ENCODE results near the gene RPL35. TPM values are rescaled to one million over a fixed set of nuclear protein-coding genes. Genes with fewer than 3 reads are reported as not detected.
A peak's percentile ranks its signal among the peaks of the same experiment; 100 is the strongest.

RPL35 gene
- polyA plus RNA-seq, 1 of the 3 experiments (the other 2 are of a cell fraction) = 5,348 TPM

DNA sequence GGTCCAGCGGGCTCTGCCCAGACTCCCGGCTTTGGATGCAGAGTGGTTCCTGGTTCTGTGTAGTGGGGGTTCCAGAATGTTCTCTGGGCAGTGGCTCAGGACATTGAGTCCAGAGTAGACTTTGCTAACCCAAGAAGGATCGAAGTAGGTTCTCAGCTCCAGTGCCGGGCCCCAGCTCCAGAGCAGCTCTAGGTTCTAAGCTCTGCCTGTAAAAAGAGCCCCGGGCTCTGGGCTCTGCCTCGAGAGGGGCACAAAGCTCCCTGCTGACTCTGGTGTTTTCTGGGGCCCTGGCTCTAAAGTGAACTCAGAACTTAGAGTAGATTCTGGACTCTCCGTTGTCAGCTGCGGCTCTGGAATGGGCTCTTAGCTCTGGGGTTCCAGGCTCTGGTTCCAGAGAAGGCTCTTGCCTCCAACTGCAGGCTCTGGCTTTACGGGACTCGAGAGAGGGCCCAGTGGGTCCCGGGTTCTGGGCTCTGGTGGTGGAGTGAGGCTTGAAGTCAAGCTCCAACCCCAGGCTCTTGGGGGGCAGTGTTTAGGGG, 8.1 kb downstream of the RPL35 start:
- Histone ChIP-seq H4K20me1 (ENCODE audit: insufficient read depth) (peaks cover 28% of the 10 kb centered on the region), H3K4me1 (ENCODE audit: control insufficient read depth in 1 of 2, insufficient read depth in 2 of 2, low read depth in 1 of 2, low read length in 1 of 2) (peaks cover 0 to 7% of the 10 kb centered on the region in 2 experiments; a peak in 1 of 4 replicates), H3K9ac (peak overlapping the region; percentile 30; the same call in 1 of the 2 replicates), H3K4me3 (ENCODE audit: low read depth in 2 of 2, low read length in 1 of 2) (peak overlapping the region; percentile 45 to 62), H2AFZ (ENCODE audit: low read depth) (peak overlapping the region; percentile 81; the same call in 1 of the 2 replicates), H3K36me3 (replicated peaks in 1 of 2; ENCODE audit: control insufficient read depth in 1 of 2, insufficient read depth in 2 of 2, low read length in 1 of 2) (peaks cover 11 to 24% of the 10 kb centered on the region in 2 experiments), H3K79me2 (ENCODE audit: insufficient read depth) (peaks cover 3% of the 10 kb centered on the region; the same call in 1 of the 2 replicates), H3F3A (replicated peaks; ENCODE audit: insufficient read depth) (peaks cover 33% of the 10 kb centered on the region), H3K9me2 (no peaks in the 10 kb centered on the region), H3K9me3 (no peaks in the 10 kb centered on the region), H3K27me3 (ENCODE audit: insufficient read depth) (no peaks in the 10 kb centered on the region), H3K4me2 (peak overlapping the region; percentile 77), H3K27ac (ENCODE audit: low read depth in 2 of 2, low read length in 1 of 2) (no peak overlapping the region)
- no peak for TF ChIP-seq IRF3 (IDR thresholded peaks at IDR 0.05; ENCODE audit: low read depth, low read length)
- 73% methylated on average over 7 of the region's 11 CpGs for WGBS (ENCODE audit: low lambda C conversion rate)
- no peak for DNase-seq
- ChIA-PET POLR2A (interaction anchor here (1.9 to 5.0 kb wide), 2 partner anchors 8 to 82 kb away, joined by 12 to 42 read pairs; partner anchors contain the start of genes ARPC5L, NR6A1 and RPL35), CTCF (interaction anchor here (0.5 to 33.6 kb wide), 56 partner anchors 9 to 1637 kb away, joined by 3 to 1436 read pairs (median 5); partner anchors contain the start of genes ARPC5L, NR6A1, OLFML2A and RPL35)

GRCh38 chr9:124852829-124853531, 8.8 kb downstream of the RPL35 start, which contains the start of gene WDR38:
Gene WDR38, plus strand, starts transcription at chr9:124853460. Its CDS starts 72 bp downstream, at chr9:124853532.
- H3K36me3 ChIP-seq (replicated peaks in 1 of 2; ENCODE audit: control insufficient read depth in 1 of 2, insufficient read depth in 2 of 2, low read length in 1 of 2) = peaks cover 7 to 18% of the 10 kb centered on the region in 2 experiments
- ChIA-PET CTCF (interaction anchor here (0.5 to 33.6 kb wide), 75 partner anchors 10 to 1638 kb away, joined by 3 to 1436 read pairs (median 4); partner anchors contain the start of genes ARPC5L, NR6A1, OLFML2A and RPL35), POLR2A (interaction anchor here (1.0 to 5.0 kb wide), 3 partner anchors 9 to 81 kb away, joined by 3 to 42 read pairs (median 12); partner anchors contain the start of genes ARPC5L, NR6A1 and RPL35)
- H3F3A ChIP-seq (replicated peaks; ENCODE audit: insufficient read depth) = peaks cover 28% of the 10 kb centered on the region
- peak within 1 kb of the TSS; percentile 45 to 62 for H3K4me3 ChIP-seq (ENCODE audit: low read depth in 2 of 2, low read length in 1 of 2)
- peak; percentile 96 for DNase-seq
- peaks cover 21% of the 10 kb centered on the region for H4K20me1 ChIP-seq (ENCODE audit: insufficient read depth)
- H3K9ac ChIP-seq = peak within 1 kb of the TSS; percentile 30; the same call in 1 of the 2 replicates
- H3K9me3 ChIP-seq = no peaks in the 10 kb centered on the region
- H3K9me2 ChIP-seq = no peaks in the 10 kb centered on the region
- H3K27me3 ChIP-seq (ENCODE audit: insufficient read depth) = no peaks in the 10 kb centered on the region
- peaks cover 0 to 4% of the 10 kb centered on the region in 2 experiments; a peak in 1 of 4 replicates for H3K4me1 ChIP-seq (ENCODE audit: control insufficient read depth in 1 of 2, insufficient read depth in 2 of 2, low read depth in 1 of 2, low read length in 1 of 2)
- H3K4me2 ChIP-seq = peak within 1 kb of the TSS; percentile 77
- WGBS (ENCODE audit: low lambda C conversion rate) = 3% methylated on average over 8 of the region's 51 CpGs
- H2AFZ ChIP-seq (ENCODE audit: low read depth) = peak within 1 kb of the TSS; percentile 81
- H3K79me2 ChIP-seq (ENCODE audit: insufficient read depth) = no peaks in the 10 kb centered on the region
- no peak within 1 kb of the TSS for H3K27ac ChIP-seq (ENCODE audit: low read depth in 2 of 2, low read length in 1 of 2)
- no peak for TF ChIP-seq ZBTB33 (IDR thresholded peaks at IDR 0.05; ENCODE audit: borderline replicate concordance, low read depth)
- TF ChIP-seq CHD2 (IDR thresholded peaks at IDR 0.05; ENCODE audit: low read length, partially characterized antibody) = no peak
- TF ChIP-seq ELF1 (IDR thresholded peaks at IDR 0.05) = no peak
- peak; percentile 99 for TF ChIP-seq CTCF (IDR thresholded peaks at IDR 0.05)
- no peak for TF ChIP-seq EP300 (IDR thresholded peaks at IDR 0.05; ENCODE audit: borderline replicate concordance in 1 of 2, low read depth in 1 of 2, low read length in 1 of 2)
- TF ChIP-seq FOXM1 (IDR thresholded peaks at IDR 0.05; ENCODE audit: low read depth) = no peak
- TF ChIP-seq TEAD4 (IDR thresholded peaks at IDR 0.05; ENCODE audit: borderline replicate concordance, insufficient read depth) = no peak
- no peak for TF ChIP-seq YY1 (IDR thresholded peaks at IDR 0.05; ENCODE audit: low read depth)
- no peak for TF ChIP-seq USF1 (IDR thresholded peaks at IDR 0.05; ENCODE audit: borderline replicate concordance, low read depth)
- TF ChIP-seq NFIC (IDR thresholded peaks at IDR 0.05; ENCODE audit: borderline replicate concordance) = no peak
- peak; percentile 49; the same call in 1 of the 2 replicates for TF ChIP-seq MAX (IDR thresholded peaks at IDR 0.05; ENCODE audit: low read depth)
- no peak for TF ChIP-seq FOXJ3 (CRISPR knock-in tag; IDR thresholded peaks at IDR 0.05)
- TF ChIP-seq GABPA (IDR thresholded peaks at IDR 0.05; ENCODE audit: low read depth) = no peak
- no peak for TF ChIP-seq TCF12 (IDR thresholded peaks at IDR 0.05)
- peak; percentile 43; the same call in 1 of the 2 replicates for TF ChIP-seq SIN3A (IDR thresholded peaks at IDR 0.05; ENCODE audit: borderline replicate concordance, low read depth, low read length)
- TF ChIP-seq RXRA (IDR thresholded peaks at IDR 0.05; ENCODE audit: borderline replicate concordance, low read depth) = no peak
- TF ChIP-seq EZH2phosphoT487 (IDR thresholded peaks at IDR 0.05; ENCODE audit: borderline replicate concordance, low read depth) = no peak
- TF ChIP-seq JUND (IDR thresholded peaks at IDR 0.05) = no peak
- TF ChIP-seq TAF1 (IDR thresholded peaks at IDR 0.05; ENCODE audit: borderline replicate concordance, low read depth, low read length) = no peak

Data from SK-N-SH (cell line).